H7 (cell line): ENCODE results near the gene RAB11FIP4. TPM values are rescaled to one million over a fixed set of nuclear protein-coding genes. Genes with fewer than 3 reads are reported as not detected.

Source experiments
- DNase-seq: peaks from one replicate; pipeline ENCODE4 v3.0.0; 2012
- H3K27me3 ChIP-seq: 2 replicates; pipeline ENCODE4 v1.6.0; 2011; ENCODE audit warnings: mild to moderate bottlenecking, low read length; ENCODE audit not compliant: control insufficient read depth, insufficient read depth
- H3K36me3 ChIP-seq: replicated peaks from 2 replicates; pipeline ENCODE4 v1.5.1; 2011; ENCODE audit warnings: low read length; ENCODE audit not compliant: control insufficient read depth, insufficient read depth
- H3K4me3 ChIP-seq: 2 replicates; pipeline ENCODE4 v1.5.1; 2011; ENCODE audit warnings: low read depth, mild to moderate bottlenecking, control low read depth, low read length, moderate library complexity; ENCODE audit not compliant: insufficient read depth
- total RNA-seq: library from RNA; depleted of rRNA; stranded (reverse); fragments of >200 nt; shearing (Covaris generic); gene quantifications from 2 replicates; pipeline ENCODE4 v1.2.3, GENCODE V29; 2014

Gene RAB11FIP4
- total RNA-seq, 1 experiment from 2014 or later: 21.9 TPM

- H3K4me3 ChIP-seq: no peak overlapping the region
- no peak for DNase-seq
- no peaks in the 10 kb centered on the region for H3K36me3 ChIP-seq
- no peaks in the 10 kb centered on the region for H3K27me3 ChIP-seq
Measured at GRCh38 chr17:31568539-31568938, 177.1 kb downstream of the RAB11FIP4 start.

GRCh38 chr17:31570231-31570630 lies 178.8 kb downstream of the RAB11FIP4 start:
- no peak overlapping the region for H3K4me3 ChIP-seq
- no peak for DNase-seq

GRCh38 chr17:31570951-31571892 lies 179.7 kb downstream of the RAB11FIP4 start:
- DNase-seq: peak; percentile 34
- Histone ChIP-seq H3K4me3 (no peak overlapping the region), H3K27me3 (no peaks in the 10 kb centered on the region), H3K36me3 (no peaks in the 10 kb centered on the region)

More at GRCh38 chr17:31570231-31570630, 178.8 kb downstream of the RAB11FIP4 start:
- no peaks in the 10 kb centered on the region for H3K36me3 ChIP-seq
- no peaks in the 10 kb centered on the region for H3K27me3 ChIP-seq

GRCh38 chr17:31572341-31572740 lies 180.9 kb downstream of the RAB11FIP4 start:
- H3K4me3 ChIP-seq: no peak overlapping the region
- H3K36me3 ChIP-seq: no peaks in the 10 kb centered on the region
- peak; percentile 34 for DNase-seq
- no peaks in the 10 kb centered on the region for H3K27me3 ChIP-seq

GRCh38 chr17:31573047-31573446 lies 181.6 kb downstream of the RAB11FIP4 start:
- no peak overlapping the region for H3K4me3 ChIP-seq
- no peaks in the 10 kb centered on the region for H3K27me3 ChIP-seq
- DNase-seq: peak; percentile 23
- no peaks in the 10 kb centered on the region for H3K36me3 ChIP-seq

- Histone ChIP-seq H3K36me3 (no peaks in the 10 kb centered on the region), H3K27me3 (no peaks in the 10 kb centered on the region), H3K4me3 (no peak overlapping the region)
- DNase-seq: no peak
Measured at GRCh38 chr17:31573861-31574260, 182.4 kb downstream of the RAB11FIP4 start.

- peak; percentile 32 for DNase-seq
- Histone ChIP-seq H3K27me3 (no peaks in the 10 kb centered on the region), H3K4me3 (no peak overlapping the region), H3K36me3 (no peaks in the 10 kb centered on the region)
Measured at GRCh38 chr17:31574458-31574857, 183.0 kb downstream of the RAB11FIP4 start.

GRCh38 chr17:31575043-31575442 lies 183.6 kb downstream of the RAB11FIP4 start:
- DNase-seq: peak; percentile 38
- Histone ChIP-seq H3K36me3 (no peaks in the 10 kb centered on the region), H3K27me3 (no peaks in the 10 kb centered on the region), H3K4me3 (no peak overlapping the region)

- Histone ChIP-seq H3K27me3 (no peaks in the 10 kb centered on the region), H3K4me3 (no peak overlapping the region), H3K36me3 (no peaks in the 10 kb centered on the region)
- DNase-seq: no peak
Measured at GRCh38 chr17:31579265-31579664, 187.8 kb downstream of the RAB11FIP4 start.

GRCh38 chr17:31580316-31580705 lies 188.8 kb downstream of the RAB11FIP4 start:
- Histone ChIP-seq H3K36me3 (no peaks in the 10 kb centered on the region), H3K4me3 (no peak overlapping the region), H3K27me3 (no peaks in the 10 kb centered on the region)
- no peak for DNase-seq

GRCh38 chr17:31580706-31581490 lies 189.4 kb downstream of the RAB11FIP4 start:
- DNase-seq: peak; percentile 44
- H3K4me3 ChIP-seq: no peak overlapping the region
- H3K36me3 ChIP-seq: no peaks in the 10 kb centered on the region
- no peaks in the 10 kb centered on the region for H3K27me3 ChIP-seq

- no peak overlapping the region for H3K4me3 ChIP-seq
- H3K36me3 ChIP-seq: no peaks in the 10 kb centered on the region
- H3K27me3 ChIP-seq: no peaks in the 10 kb centered on the region
- DNase-seq: no peak
Measured at GRCh38 chr17:31581491-31581890, 190.0 kb downstream of the RAB11FIP4 start.

GRCh38 chr17:31582151-31582907 lies 190.9 kb downstream of the RAB11FIP4 start:
- Histone ChIP-seq H3K36me3 (no peaks in the 10 kb centered on the region), H3K4me3 (no peak overlapping the region), H3K27me3 (no peaks in the 10 kb centered on the region)
- DNase-seq: no peak

- Histone ChIP-seq H3K27me3 (no peaks in the 10 kb centered on the region), H3K4me3 (no peak overlapping the region), H3K36me3 (no peaks in the 10 kb centered on the region)
- DNase-seq: no peak
Measured at GRCh38 chr17:31583772-31584356, 192.4 kb downstream of the RAB11FIP4 start.
